Activated CD4-positive, alpha-beta T cell treated with anti-CD3 and anti-CD28 coated beads, Interleukin-2, amount 10 ng/mL, durations not matched to agents 24 days and 14 days (primary cell): ENCODE measurements around the gene ARHGAP12. TPM values are rescaled to one million over a fixed set of nuclear protein-coding genes. Genes with fewer than 3 reads are reported as not detected.
"Not testable (repeated sequence)": the region's sequence is repeated elsewhere in the genome, so short reads cannot be mapped to it uniquely, and the experiment has no call there.

Experiments
- DNase-seq: peaks from one replicate; pipeline ENCODE4 v3.0.0; 2022
- H3K27ac Mint-ChIP-seq: one replicate; pipeline ENCODE4 v1.8.0; 2022; ENCODE audit warnings: mild to moderate bottlenecking, mixed read lengths
- H3K27me3 Mint-ChIP-seq: one replicate; pipeline ENCODE4 v1.8.0; 2022; ENCODE audit warnings: mixed read lengths
- H3K36me3 Mint-ChIP-seq: one replicate; pipeline ENCODE4 v1.8.0; 2022; ENCODE audit warnings: low read depth, mild to moderate bottlenecking, mixed read lengths
- H3K4me1 Mint-ChIP-seq: one replicate; pipeline ENCODE4 v1.8.0; 2021; ENCODE audit warnings: mixed read lengths
- H3K4me3 Mint-ChIP-seq: one replicate; pipeline ENCODE4 v1.8.0; 2022; ENCODE audit warnings: mild to moderate bottlenecking, moderate library complexity, mixed read lengths
- H3K9me3 Mint-ChIP-seq: one replicate; pipeline ENCODE4 v1.8.0; 2021; ENCODE audit warnings: mixed read lengths
- intact Hi-C: fragments of 100-400 bp; cut with micrococcal nuclease; formaldehyde crosslinking; loops from one replicate; pipeline ENCODE4 v1.15.1; 2023
- total RNA-seq: library from RNA; stranded (reverse); gene quantifications from 2 replicates; pipeline ENCODE4 v1.2.3, GENCODE V29; 2022

The ARHGAP12 gene
- total RNA-seq, 1 donor from 2014 or later: 3.7 TPM

- intact Hi-C loops: no loop called here
- Mint-ChIP-seq H3K36me3 (no peaks in the 10 kb centered on the region), H3K9me3 (no peaks in the 10 kb centered on the region), H3K4me1 (no peaks in the 10 kb centered on the region), H3K27me3 (peaks cover 13% of the 10 kb centered on the region), H3K4me3 (no peak overlapping the region), H3K27ac (no peak overlapping the region)
- no peak for DNase-seq
These were observed 145.9 kb downstream of the ARHGAP12 start for GRCh38 chr10:31782701-31783100.

GRCh38 chr10:31780717-31781116 lies 147.9 kb downstream of the ARHGAP12 start:
- no peak for DNase-seq
- no peaks in the 10 kb centered on the region for H3K9me3 Mint-ChIP-seq
- H3K4me3 Mint-ChIP-seq: no peak overlapping the region
- peaks cover 13% of the 10 kb centered on the region for H3K27me3 Mint-ChIP-seq
- no peak overlapping the region for H3K27ac Mint-ChIP-seq
- H3K36me3 Mint-ChIP-seq: no peaks in the 10 kb centered on the region
- no peaks in the 10 kb centered on the region for H3K4me1 Mint-ChIP-seq
- intact Hi-C loops: no loop called here

DNA sequence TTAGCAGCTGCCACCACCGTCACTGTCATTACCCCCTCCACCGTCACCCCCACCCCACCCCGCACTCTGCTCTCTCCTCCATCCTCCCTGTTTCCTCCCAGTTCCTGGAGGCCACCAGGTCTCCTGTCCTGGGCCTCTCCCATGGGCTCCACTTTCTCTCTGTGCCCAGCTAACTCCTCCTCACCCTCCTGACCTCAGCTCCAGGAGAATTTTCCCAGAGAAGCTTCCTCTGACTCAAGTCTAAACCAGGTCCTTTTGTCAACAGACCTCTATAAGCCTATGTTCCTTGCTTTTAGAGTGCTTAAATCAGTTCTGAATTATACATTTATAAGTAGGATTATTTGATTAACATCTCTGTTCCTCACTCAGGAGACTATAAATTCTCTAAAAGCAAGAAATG lies 150.0 kb downstream of the ARHGAP12 start:
- Mint-ChIP-seq H3K36me3 (no peaks in the 10 kb centered on the region), H3K9me3 (no peaks in the 10 kb centered on the region), H3K27ac (no peak overlapping the region), H3K4me1 (no peaks in the 10 kb centered on the region), H3K27me3 (peaks cover 9% of the 10 kb centered on the region), H3K4me3 (no peak overlapping the region)
- no peak for DNase-seq
- intact Hi-C loops: no loop called here

DNA sequence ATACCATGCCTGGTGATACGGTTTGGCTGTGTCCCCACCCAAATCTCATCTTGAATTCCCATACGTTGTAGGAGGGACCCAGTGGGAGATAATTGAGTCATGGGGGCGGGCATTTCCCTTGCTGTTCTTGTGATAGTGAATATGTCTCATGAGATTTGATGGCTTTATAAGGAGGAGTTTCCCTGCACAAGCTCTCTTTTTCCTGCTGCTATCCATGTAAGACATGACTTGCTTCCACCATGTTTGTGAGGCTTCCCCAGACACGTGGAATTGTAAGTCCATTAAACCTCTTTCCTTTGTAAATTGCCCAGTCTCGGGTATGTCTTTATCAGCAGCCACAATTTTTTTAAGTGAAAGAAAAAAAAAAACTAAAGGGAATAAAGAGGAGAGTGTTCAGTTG lies 152.5 kb downstream of the ARHGAP12 start:
- H3K4me3 Mint-ChIP-seq: no peak overlapping the region
- H3K27ac Mint-ChIP-seq: no peak overlapping the region
- intact Hi-C loops: no loop called here
- H3K36me3 Mint-ChIP-seq: no peaks in the 10 kb centered on the region
- H3K27me3 Mint-ChIP-seq: peaks cover 4% of the 10 kb centered on the region
- no peaks in the 10 kb centered on the region for H3K4me1 Mint-ChIP-seq
- H3K9me3 Mint-ChIP-seq: no peaks in the 10 kb centered on the region
- DNase-seq: no peak

GRCh38 chr10:31774928-31775650 lies 153.5 kb downstream of the ARHGAP12 start:
- DNase-seq: no peak
- Mint-ChIP-seq H3K27ac (no peak overlapping the region), H3K27me3 (no peaks in the 10 kb centered on the region), H3K4me1 (no peaks in the 10 kb centered on the region), H3K36me3 (no peaks in the 10 kb centered on the region), H3K4me3 (no peak overlapping the region), H3K9me3 (no peaks in the 10 kb centered on the region)
- intact Hi-C loops: no loop called here

GRCh38 chr10:31774299-31774900 lies 154.2 kb downstream of the ARHGAP12 start:
- DNase-seq: no peak
- Mint-ChIP-seq H3K27me3 (no peaks in the 10 kb centered on the region), H3K4me1 (no peaks in the 10 kb centered on the region), H3K27ac (no peak overlapping the region), H3K4me3 (no peak overlapping the region), H3K9me3 (no peaks in the 10 kb centered on the region), H3K36me3 (no peaks in the 10 kb centered on the region)
- intact Hi-C loops: no loop called here

- DNase-seq: no peak
- intact Hi-C loops: no loop called here
- Mint-ChIP-seq H3K4me3 (no peak overlapping the region), H3K27me3 (no peaks in the 10 kb centered on the region), H3K9me3 (no peaks in the 10 kb centered on the region), H3K4me1 (no peaks in the 10 kb centered on the region), H3K36me3 (no peaks in the 10 kb centered on the region), H3K27ac (no peak overlapping the region)
These were observed 154.8 kb downstream of the ARHGAP12 start for GRCh38 chr10:31773749-31774298.

DNA sequence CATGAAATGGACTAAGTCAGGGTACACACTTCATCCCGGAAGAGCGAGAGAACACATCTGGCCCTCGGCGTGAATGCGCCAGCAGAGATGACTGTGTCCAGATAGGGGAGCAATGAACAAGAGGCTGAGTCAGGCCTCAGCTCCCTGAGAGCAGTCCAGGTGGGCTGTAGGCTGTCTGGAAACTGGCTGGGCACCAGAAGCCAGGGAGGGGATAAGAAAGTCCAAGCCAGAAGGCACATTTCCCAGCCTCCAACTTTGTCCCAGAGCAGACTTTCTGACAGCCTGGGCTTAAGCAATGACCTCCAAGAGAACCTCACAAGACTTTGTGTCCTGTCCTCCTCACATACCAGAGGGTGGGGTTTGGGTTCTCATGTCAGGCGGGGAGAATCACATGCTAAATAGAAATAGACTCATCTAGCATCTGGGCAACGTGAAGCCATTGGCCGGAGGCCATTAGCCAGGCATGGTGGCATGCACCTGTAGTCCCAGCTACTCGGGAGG lies 157.2 kb downstream of the ARHGAP12 start:
- Mint-ChIP-seq H3K27me3 (no peaks in the 10 kb centered on the region), H3K4me3 (no peak overlapping the region), H3K27ac (no peak overlapping the region), H3K9me3 (no peaks in the 10 kb centered on the region), H3K36me3 (no peaks in the 10 kb centered on the region), H3K4me1 (no peaks in the 10 kb centered on the region)
- intact Hi-C loops: no loop called here
- no peak for DNase-seq

GRCh38 chr10:31770307-31770902 lies 158.2 kb downstream of the ARHGAP12 start:
- peak; percentile 85 for DNase-seq
- H3K36me3 Mint-ChIP-seq: no peaks in the 10 kb centered on the region
- no peaks in the 10 kb centered on the region for H3K4me1 Mint-ChIP-seq
- no peak overlapping the region for H3K27ac Mint-ChIP-seq
- intact Hi-C loops: loop anchor here (1.0 kb wide), 2 partner anchors 986 to 1043 kb away; no protein-coding TSS in a partner anchor
- H3K4me3 Mint-ChIP-seq: no peak overlapping the region
- H3K9me3 Mint-ChIP-seq: no peaks in the 10 kb centered on the region
- no peaks in the 10 kb centered on the region for H3K27me3 Mint-ChIP-seq

- intact Hi-C loops: no loop called here
- Mint-ChIP-seq H3K27ac (no peak overlapping the region), H3K36me3 (no peaks in the 10 kb centered on the region), H3K4me1 (no peaks in the 10 kb centered on the region), H3K27me3 (no peaks in the 10 kb centered on the region), H3K9me3 (peaks cover 3% of the 10 kb centered on the region), H3K4me3 (no peak overlapping the region)
- DNase-seq: no peak
These were observed 159.1 kb downstream of the ARHGAP12 start for GRCh38 chr10:31769564-31769963.

GRCh38 chr10:31768935-31769334 lies 159.7 kb downstream of the ARHGAP12 start:
- DNase-seq, H3K27me3 Mint-ChIP-seq, H3K27ac Mint-ChIP-seq, H3K4me1 Mint-ChIP-seq, H3K4me3 Mint-ChIP-seq, H3K9me3 Mint-ChIP-seq, H3K36me3 Mint-ChIP-seq, intact Hi-C loops: not testable (repeated sequence)

DNA sequence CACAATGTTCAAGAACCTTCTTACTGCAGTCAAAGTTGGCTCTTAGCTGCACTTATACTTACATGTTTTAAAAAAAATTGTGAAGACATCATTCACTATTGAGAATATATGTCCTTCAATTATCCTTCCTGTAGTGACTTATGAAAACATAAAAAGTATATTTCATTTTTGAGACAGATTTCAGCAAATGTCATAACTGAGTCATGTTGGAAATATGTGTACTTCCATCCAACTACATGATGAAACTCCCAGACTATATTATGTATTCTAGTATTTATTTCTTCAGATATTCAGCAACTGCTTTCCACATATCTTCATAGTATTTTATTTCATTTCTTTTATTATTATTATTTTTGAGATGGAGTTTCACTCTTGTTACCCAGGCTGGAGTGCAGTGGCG lies 160.2 kb downstream of the ARHGAP12 start:
- H3K4me1 Mint-ChIP-seq: no peaks in the 10 kb centered on the region
- H3K27me3 Mint-ChIP-seq: no peaks in the 10 kb centered on the region
- H3K36me3 Mint-ChIP-seq: no peaks in the 10 kb centered on the region
- no peak for DNase-seq
- intact Hi-C loops: no loop called here
- no peak overlapping the region for H3K27ac Mint-ChIP-seq
- peaks cover 9% of the 10 kb centered on the region for H3K9me3 Mint-ChIP-seq
- H3K4me3 Mint-ChIP-seq: no peak overlapping the region

DNA sequence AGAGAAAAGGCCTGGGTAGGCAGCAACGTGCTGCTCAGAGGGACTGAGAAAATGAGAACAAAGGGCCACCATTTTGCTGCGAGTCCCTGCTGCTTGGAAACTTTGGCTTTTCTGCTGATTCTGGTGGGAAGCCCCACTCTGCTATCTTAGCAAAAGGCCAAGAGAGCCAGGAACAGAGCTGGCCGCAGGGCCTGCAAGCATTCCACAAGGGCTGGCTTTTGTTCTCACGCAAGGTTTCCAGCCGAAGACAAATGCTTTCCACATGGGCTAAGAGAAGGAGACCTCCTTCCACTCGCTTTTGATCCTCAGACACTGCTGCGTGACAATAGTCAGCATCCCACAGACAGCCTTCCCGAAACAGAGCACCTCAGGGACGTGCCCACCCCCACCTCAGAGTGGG lies 163.1 kb downstream of the ARHGAP12 start:
- intact Hi-C loops: no loop called here
- H3K9me3 Mint-ChIP-seq: peaks cover 9% of the 10 kb centered on the region
- no peak overlapping the region for H3K4me3 Mint-ChIP-seq
- H3K36me3 Mint-ChIP-seq: no peaks in the 10 kb centered on the region
- H3K27ac Mint-ChIP-seq: no peak overlapping the region
- no peaks in the 10 kb centered on the region for H3K27me3 Mint-ChIP-seq
- peaks cover 4% of the 10 kb centered on the region for H3K4me1 Mint-ChIP-seq
- DNase-seq: no peak

DNA sequence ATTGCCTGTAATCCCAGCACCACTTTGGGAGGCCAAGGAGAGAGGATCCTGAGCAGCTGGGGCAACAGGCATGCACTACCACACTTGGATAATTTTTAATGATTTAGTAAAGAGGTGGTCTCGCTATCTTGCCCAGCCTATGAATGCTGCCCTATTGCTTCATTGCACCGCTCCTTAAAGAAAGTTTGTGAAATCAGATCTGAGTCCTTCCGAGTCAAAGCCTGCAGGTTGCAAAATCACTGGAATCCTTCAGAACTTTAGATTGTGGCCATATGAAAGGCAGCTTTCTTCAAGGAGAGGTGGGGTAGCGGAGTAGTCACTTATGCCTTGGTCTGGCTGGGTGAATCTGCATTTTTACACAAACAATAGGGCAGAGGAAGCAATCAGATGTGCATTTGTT lies 166.3 kb downstream of the ARHGAP12 start:
- Mint-ChIP-seq H3K9me3 (peaks cover 9% of the 10 kb centered on the region), H3K4me3 (no peak overlapping the region), H3K4me1 (peaks cover 12% of the 10 kb centered on the region), H3K36me3 (peaks cover 3% of the 10 kb centered on the region), H3K27ac (no peak overlapping the region), H3K27me3 (no peaks in the 10 kb centered on the region)
- DNase-seq: no peak
- intact Hi-C loops: no loop called here
